PC-3 (cell line): ENCODE results near the gene NRSN1.

Experiments used
- EZH2 ChIP-seq: fragments of 300-600 bp; sonication (generic); IDR thresholded peaks from one replicate; pipeline ENCODE4 v1.6.1; 2017; ENCODE audit warnings: antibody characterized with exemption, mild to moderate bottlenecking, low read length; ENCODE audit not compliant: unreplicated experiment
- EZH2phosphoT487 ChIP-seq: fragments of 300-600 bp; sonication (generic); IDR thresholded peaks from 2 replicates; pipeline ENCODE4 v1.6.1; 2018; ENCODE audit warnings: mild to moderate bottlenecking, antibody characterized with exemption, low read length, borderline replicate concordance
- TF ChIP-seq, protein P1 (sequence below): fragments of 300-600 bp; sonication (generic); conservative IDR thresholded peaks from 2 replicates; pipeline ENCODE4 v1.5.1; 2017; ENCODE audit warnings: antibody characterized with exemption, low read depth, mild to moderate bottlenecking, low read length

DNA sequence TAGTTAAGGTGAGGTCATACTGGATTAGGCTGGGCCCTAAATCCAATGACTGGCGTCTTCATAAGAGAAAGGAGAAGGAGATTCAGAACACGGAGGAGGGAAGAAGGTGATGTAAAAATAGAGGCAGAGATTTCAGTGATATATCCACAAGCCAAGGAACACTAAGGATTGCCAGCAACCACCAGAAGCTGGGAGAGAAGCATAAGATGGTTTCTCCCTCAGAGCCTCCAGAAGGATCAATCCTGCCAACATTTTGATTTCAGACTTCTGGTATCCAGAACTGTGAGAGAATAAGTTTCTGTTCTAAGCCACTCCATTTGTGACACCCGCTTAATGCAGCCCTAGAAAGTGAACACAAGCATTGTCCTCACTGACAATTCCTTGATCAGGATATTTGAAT, 33.6 kb upstream of the NRSN1 start:
- TF ChIP-seq, protein P1, sequence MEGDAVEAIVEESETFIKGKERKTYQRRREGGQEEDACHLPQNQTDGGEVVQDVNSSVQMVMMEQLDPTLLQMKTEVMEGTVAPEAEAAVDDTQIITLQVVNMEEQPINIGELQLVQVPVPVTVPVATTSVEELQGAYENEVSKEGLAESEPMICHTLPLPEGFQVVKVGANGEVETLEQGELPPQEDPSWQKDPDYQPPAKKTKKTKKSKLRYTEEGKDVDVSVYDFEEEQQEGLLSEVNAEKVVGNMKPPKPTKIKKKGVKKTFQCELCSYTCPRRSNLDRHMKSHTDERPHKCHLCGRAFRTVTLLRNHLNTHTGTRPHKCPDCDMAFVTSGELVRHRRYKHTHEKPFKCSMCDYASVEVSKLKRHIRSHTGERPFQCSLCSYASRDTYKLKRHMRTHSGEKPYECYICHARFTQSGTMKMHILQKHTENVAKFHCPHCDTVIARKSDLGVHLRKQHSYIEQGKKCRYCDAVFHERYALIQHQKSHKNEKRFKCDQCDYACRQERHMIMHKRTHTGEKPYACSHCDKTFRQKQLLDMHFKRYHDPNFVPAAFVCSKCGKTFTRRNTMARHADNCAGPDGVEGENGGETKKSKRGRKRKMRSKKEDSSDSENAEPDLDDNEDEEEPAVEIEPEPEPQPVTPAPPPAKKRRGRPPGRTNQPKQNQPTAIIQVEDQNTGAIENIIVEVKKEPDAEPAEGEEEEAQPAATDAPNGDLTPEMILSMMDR: no peak
- TF ChIP-seq EZH2phosphoT487: no peak
- TF ChIP-seq EZH2: no peak
